MM.1S (cell line): ENCODE measurements around the gene FBXW4.

Experiments used
- CTCF ChIP-seq: fragments of 300-600 bp; sonication (generic); IDR thresholded peaks from 2 replicates; pipeline ENCODE4 v1.5.1; 2016; ENCODE audit warnings: antibody characterized with exemption, low read length, mixed read lengths
- EZH2 ChIP-seq: fragments of 300-600 bp; sonication (generic); optimal IDR thresholded peaks from 2 replicates; pipeline ENCODE3; 2017; ENCODE audit warnings: low read depth, mild to moderate bottlenecking, antibody characterized with exemption, low read length, mixed read lengths

- TF ChIP-seq CTCF (no peak), EZH2 (no peak)
Observed at GRCh38 chr10:101655570-101655969, 39.4 kb downstream of the FBXW4 start.
